AML-193 (cell line): Measurements from ENCODE around the gene LOXL4.
A peak's percentile ranks its signal among the peaks of the same experiment; 100 is the strongest.

Experiments used
- DNase-seq, 2 experiments: peaks; one replicate each; lab custom pipeline; 2025; lab: John Stamatoyannopoulos, UW

LOXL4 gene

GRCh38 chr10:98267894-98268693 lies at the start of gene LOXL4:
TSS of gene LOXL4 (minus strand) at chr10:98268194. CDS start at chr10:98263019, 5,175 bp downstream.
- peak in 1 of 2 experiments; percentile 2 for DNase-seq

- DNase-seq, result peak; percentile 48 to 65
These were observed 48.7 kb upstream of the LOXL4 start for GRCh38 chr10:98316661-98317060.

- no peak for DNase-seq
These were observed 48.2 kb upstream of the LOXL4 start for GRCh38 chr10:98316170-98316569.

GRCh38 chr10:98314532-98315284 lies 46.7 kb upstream of the LOXL4 start:
- peak; percentile 91 to 93 for DNase-seq

- no peak for DNase-seq
These were observed 45.6 kb upstream of the LOXL4 start for GRCh38 chr10:98313598-98313997.

GRCh38 chr10:98312822-98313221 lies 44.8 kb upstream of the LOXL4 start:
- DNase-seq, result no peak

- DNase-seq, result no peak
These were observed 44.4 kb upstream of the LOXL4 start for GRCh38 chr10:98312349-98312748.

GRCh38 chr10:98310701-98311100 lies 42.7 kb upstream of the LOXL4 start:
- DNase-seq, result no peak

- no peak for DNase-seq
These were observed 41.7 kb upstream of the LOXL4 start for GRCh38 chr10:98309366-98310355.

- no peak for DNase-seq
These were observed 40.8 kb upstream of the LOXL4 start for GRCh38 chr10:98308669-98309365.

- DNase-seq, result no peak
These were observed 40.0 kb upstream of the LOXL4 start for GRCh38 chr10:98307916-98308541.

- no peak for DNase-seq
These were observed 38.5 kb upstream of the LOXL4 start for GRCh38 chr10:98306501-98306900.

GRCh38 chr10:98303569-98303968 lies 35.6 kb upstream of the LOXL4 start:
- no peak for DNase-seq

- DNase-seq, result no peak
These were observed 34.9 kb upstream of the LOXL4 start for GRCh38 chr10:98302741-98303365.

- DNase-seq, result no peak
These were observed 33.8 kb upstream of the LOXL4 start for GRCh38 chr10:98301664-98302319.

- no peak for DNase-seq
These were observed 32.7 kb upstream of the LOXL4 start for GRCh38 chr10:98300526-98301229.

- no peak for DNase-seq
These were observed 31.3 kb upstream of the LOXL4 start for GRCh38 chr10:98299341-98299740.

GRCh38 chr10:98296524-98296923 lies 28.5 kb upstream of the LOXL4 start:
- no peak for DNase-seq

- no peak for DNase-seq
These were observed 27.9 kb upstream of the LOXL4 start for GRCh38 chr10:98295907-98296306.
